ENCODE results near the gene LDB2.
"Not testable (repeated sequence)": the region's sequence is repeated elsewhere in the genome, so short reads cannot be mapped to it uniquely, and the experiment has no call there.

GRCh38 chr4:16918716-16919115, 20.3 kb upstream of the LDB2 start:
- not testable (repeated sequence) for TF ChIP-seq CTCF (IDR thresholded peaks at IDR 0.05); ZFX (IDR thresholded peaks at IDR 0.05; ENCODE audit: borderline replicate concordance)
